Measurements from ENCODE around the gene TMEM203. TPM values are rescaled to one million over a fixed set of nuclear protein-coding genes. Genes with fewer than 3 reads are reported as not detected.
A peak's percentile ranks its signal among the peaks of the same experiment; 100 is the strongest.
"Not testable (repeated sequence)": the region's sequence is repeated elsewhere in the genome, so short reads cannot be mapped to it uniquely, and the experiment has no call there.

Gene TMEM203
- total RNA-seq, 2 donors from 2014 or later, result 19.3 to 27.3 TPM

- Mint-ChIP-seq H3K27ac (no peak overlapping the region), H3K9me3 (no peaks in the 10 kb centered on the region), H3K4me3 (no peak overlapping the region)
Measured at GRCh38 chr9:137244486-137245449, 39.3 kb upstream of the TMEM203 start.

GRCh38 chr9:137243626-137244485 is 38.4 kb upstream of the TMEM203 start:
- ATAC-seq (replicated peaks), result no peak
- Mint-ChIP-seq H3K9me3 (no peaks in the 10 kb centered on the region), H3K36me3 (ENCODE audit: low read depth) (peaks cover 34% of the 10 kb centered on the region), H3K4me3 (peak overlapping the region; percentile 4), H3K27ac (no peak overlapping the region), H3K4me1 (peaks cover 5% of the 10 kb centered on the region), H3K27me3 (no peaks in the 10 kb centered on the region)

More at GRCh38 chr9:137244486-137245449, 39.3 kb upstream of the TMEM203 start:
- H3K27me3 Mint-ChIP-seq, result no peaks in the 10 kb centered on the region
- peaks cover 5% of the 10 kb centered on the region for H3K4me1 Mint-ChIP-seq
- peaks cover 34% of the 10 kb centered on the region for H3K36me3 Mint-ChIP-seq (ENCODE audit: low read depth)
- ATAC-seq (replicated peaks), result no peak

- H3K36me3 Mint-ChIP-seq (ENCODE audit: low read depth), result peaks cover 34% of the 10 kb centered on the region
- H3K4me3 Mint-ChIP-seq, result peak overlapping the region; percentile 82
- H3K27ac Mint-ChIP-seq; H3K27me3 Mint-ChIP-seq; H3K9me3 Mint-ChIP-seq; H3K4me1 Mint-ChIP-seq; ATAC-seq (replicated peaks): not testable (repeated sequence)
Measured at GRCh38 chr9:137243266-137243625, 37.8 kb upstream of the TMEM203 start.

GRCh38 chr9:137242269-137243203 is 37.1 kb upstream of the TMEM203 start:
- H3K27ac Mint-ChIP-seq, result peak overlapping the region; percentile 46
- peaks cover 5% of the 10 kb centered on the region for H3K4me1 Mint-ChIP-seq
- peaks cover 34% of the 10 kb centered on the region for H3K36me3 Mint-ChIP-seq (ENCODE audit: low read depth)
- H3K4me3 Mint-ChIP-seq, result peak overlapping the region; percentile 82
- ATAC-seq (replicated peaks), result no peak
- no peaks in the 10 kb centered on the region for H3K27me3 Mint-ChIP-seq
- H3K9me3 Mint-ChIP-seq, result no peaks in the 10 kb centered on the region

- Mint-ChIP-seq H3K4me3 (peak overlapping the region; percentile 82), H3K36me3 (ENCODE audit: low read depth) (peaks cover 34% of the 10 kb centered on the region), H3K27me3 (no peaks in the 10 kb centered on the region), H3K4me1 (peaks cover 5% of the 10 kb centered on the region), H3K9me3 (no peaks in the 10 kb centered on the region), H3K27ac (peak overlapping the region; percentile 96)
- ATAC-seq (replicated peaks), result peak; percentile 51
Measured at GRCh38 chr9:137241490-137242268, 36.2 kb upstream of the TMEM203 start.

GRCh38 chr9:137240841-137241489 is 35.5 kb upstream of the TMEM203 start, which contains the start of gene TUBB4B:
TUBB4B (plus strand) TSS chr9:137241287; CDS start chr9:137241361, 74 bp downstream.
- peaks cover 34% of the 10 kb centered on the region for H3K36me3 Mint-ChIP-seq (ENCODE audit: low read depth)
- peaks cover 5% of the 10 kb centered on the region for H3K4me1 Mint-ChIP-seq
- H3K27me3 Mint-ChIP-seq, result no peaks in the 10 kb centered on the region
- peak within 1 kb of the TSS; percentile 82 for H3K4me3 Mint-ChIP-seq
- peak; percentile 87 for ATAC-seq (replicated peaks)
- peak within 1 kb of the TSS; percentile 96 for H3K27ac Mint-ChIP-seq
- no peaks in the 10 kb centered on the region for H3K9me3 Mint-ChIP-seq

GRCh38 chr9:137240318-137240840 is 34.9 kb upstream of the TMEM203 start:
- Mint-ChIP-seq H3K9me3 (no peaks in the 10 kb centered on the region), H3K27me3 (no peaks in the 10 kb centered on the region), H3K4me3 (peak overlapping the region; percentile 82), H3K4me1 (peaks cover 5% of the 10 kb centered on the region), H3K36me3 (ENCODE audit: low read depth) (peaks cover 34% of the 10 kb centered on the region), H3K27ac (peak overlapping the region; percentile 96)
- ATAC-seq (replicated peaks), result peak; percentile 15

GRCh38 chr9:137239541-137240200 is 34.2 kb upstream of the TMEM203 start:
- peaks cover 34% of the 10 kb centered on the region for H3K36me3 Mint-ChIP-seq (ENCODE audit: low read depth)
- not testable (repeated sequence) for H3K4me1 Mint-ChIP-seq

GRCh38 chr9:137237759-137238726 is 32.6 kb upstream of the TMEM203 start:
- H3K27me3 Mint-ChIP-seq, result peaks cover 4% of the 10 kb centered on the region
- peaks cover 20% of the 10 kb centered on the region for H3K36me3 Mint-ChIP-seq (ENCODE audit: low read depth)
- no peak for ATAC-seq (replicated peaks)
- no peaks in the 10 kb centered on the region for H3K9me3 Mint-ChIP-seq
- peak overlapping the region; percentile 71 for H3K4me3 Mint-ChIP-seq
- no peak overlapping the region for H3K27ac Mint-ChIP-seq
- H3K4me1 Mint-ChIP-seq, result peaks cover 5% of the 10 kb centered on the region

More at GRCh38 chr9:137239541-137240200, 34.2 kb upstream of the TMEM203 start:
- H3K4me3 Mint-ChIP-seq, result peak overlapping the region; percentile 71
- H3K9me3 Mint-ChIP-seq; H3K27me3 Mint-ChIP-seq; H3K27ac Mint-ChIP-seq; ATAC-seq (replicated peaks): not testable (repeated sequence)

- no peak overlapping the region for H3K27ac Mint-ChIP-seq
- no peaks in the 10 kb centered on the region for H3K9me3 Mint-ChIP-seq
- no peak overlapping the region for H3K4me3 Mint-ChIP-seq
- peaks cover 5% of the 10 kb centered on the region for H3K4me1 Mint-ChIP-seq
- peaks cover 9% of the 10 kb centered on the region for H3K36me3 Mint-ChIP-seq (ENCODE audit: low read depth)
- no peak for ATAC-seq (replicated peaks)
- peaks cover 4% of the 10 kb centered on the region for H3K27me3 Mint-ChIP-seq
Measured at GRCh38 chr9:137236936-137237421, 31.5 kb upstream of the TMEM203 start.

- Mint-ChIP-seq H3K9me3 (no peaks in the 10 kb centered on the region), H3K27ac (no peak overlapping the region), H3K36me3 (ENCODE audit: low read depth) (peaks cover 7% of the 10 kb centered on the region), H3K4me1 (peaks cover 5% of the 10 kb centered on the region), H3K4me3 (no peak overlapping the region), H3K27me3 (peaks cover 4% of the 10 kb centered on the region)
- peak; percentile 23 for ATAC-seq (replicated peaks)
Measured at GRCh38 chr9:137236238-137236935, 30.9 kb upstream of the TMEM203 start.
